B cell (primary cell): ENCODE measurements around the gene ADGRA1. TPM values are rescaled to one million over a fixed set of nuclear protein-coding genes. Genes with fewer than 3 reads are reported as not detected.

Experiments
- ATAC-seq: fragments of 200-7000 bp; cut with Tn5 transposase; one replicate; pipeline ENCODE4 v1.10.0; 2021; ENCODE audit warnings: low read depth, mild to moderate bottlenecking, moderate number of reproducible peaks, moderate library complexity
- CTCF ChIA-PET: fragments of 350-600 bp; sonication (Branson Sonifier 250); formaldehyde crosslinking; loops from one replicate; lab custom pipeline; 2021; ENCODE audit warnings: antibody characterized with exemption, inconsistent platforms; lab: Charles Lee
- POLR2A ChIA-PET: fragments of 350-600 bp; sonication (Branson Sonifier 250); formaldehyde crosslinking; loops from one replicate; lab custom pipeline; 2021; ENCODE audit warnings: antibody characterized with exemption; lab: Charles Lee
- DNase-seq: peaks from one replicate; pipeline ENCODE4 v3.0.0; 2013
- H2AFZ ChIP-seq: 2 replicates; pipeline ENCODE4 v1.6.1; 2012; ENCODE audit warnings: mild to moderate bottlenecking, low read depth, low read length; ENCODE audit not compliant: insufficient read depth, poor library complexity, severe bottlenecking
- H3K27ac ChIP-seq, 2 donors: 1 replicate in 1 of 2; 2 replicates in 1 of 2; pipeline ENCODE4 v1.5.1; 2012 to 2013; ENCODE audit warnings: low read length in 2 of 2, mild to moderate bottlenecking in 2 of 2, moderate library complexity in 1 of 2
- H3K27me3 ChIP-seq, 4 experiments: fragments of 200-600 bp in 1 of 4; sonication (generic) in 1 of 4; replicated peaks in 1 of 4; 1 replicate in 2 of 4; 2 replicates in 2 of 4; pipeline versions ENCODE4 v1.6.1 to v1.7.0; 2013 to 2016; ENCODE audit warnings: low read length in 3 of 4, mild to moderate bottlenecking in 2 of 4, mixed read lengths in 1 of 4, moderate library complexity in 1 of 4; ENCODE audit not compliant: insufficient read depth in 4 of 4, control insufficient read depth in 3 of 4; ENCODE audit errors: control extremely low read depth in 1 of 4
- H3K36me3 ChIP-seq, 2 experiments: replicated peaks in 1 of 2; 1 replicate in 1 of 2; 2 replicates in 1 of 2; pipeline versions ENCODE4 v1.6.1 to v1.7.1; 2013; ENCODE audit warnings: low read length in 1 of 2; ENCODE audit not compliant: insufficient read depth in 2 of 2, control insufficient read depth in 1 of 2; ENCODE audit errors: control extremely low read depth in 1 of 2, extremely low read depth in 1 of 2
- H3K4me1 ChIP-seq, 2 donors: fragments of 200-600 bp in 1 of 2; sonication (generic) in 1 of 2; 1 replicate in 1 of 2; 2 replicates in 1 of 2; pipeline versions ENCODE4 v1.5.1 to v1.6.1; 2013 to 2017; ENCODE audit warnings: low read length in 2 of 2; ENCODE audit not compliant: control insufficient read depth in 2 of 2, insufficient read depth in 2 of 2
- H3K4me2 ChIP-seq: replicated peaks from 2 replicates; pipeline ENCODE3; 2012; ENCODE audit warnings: mild to moderate bottlenecking, low read depth, low read length; ENCODE audit not compliant: poor library complexity, severe bottlenecking
- H3K4me3 ChIP-seq, 5 experiments: fragments of 200-600 bp in 1 of 5; sonication (generic) in 1 of 5; 1 replicate in 3 of 5; 2 replicates in 2 of 5; pipeline versions ENCODE4 v1.5.1 to v1.7.0; 2011 to 2016; ENCODE audit warnings: low read length in 4 of 5, mild to moderate bottlenecking in 4 of 5, low read depth in 2 of 5, control low read depth in 1 of 5, moderate library complexity in 1 of 5; ENCODE audit not compliant: insufficient read depth in 1 of 5; ENCODE audit errors: control extremely low read depth in 1 of 5, extremely low read depth in 1 of 5
- H3K79me2 ChIP-seq: fragments of 200-600 bp; sonication (generic); one replicate; pipeline ENCODE4 v1.6.0; 2016; ENCODE audit warnings: low read length; ENCODE audit not compliant: control insufficient read depth, insufficient read depth
- H3K9ac ChIP-seq: fragments of 200-600 bp; sonication (generic); 2 replicates; pipeline ENCODE4 v1.6.1; 2017; ENCODE audit warnings: mild to moderate bottlenecking, low read length, moderate library complexity
- H3K9me3 ChIP-seq, 3 donors: one replicate each; pipeline versions ENCODE4 v1.6.1 to v1.7.1; 2013; ENCODE audit warnings: low read length in 2 of 3; ENCODE audit not compliant: control insufficient read depth in 2 of 3, insufficient read depth in 1 of 3; ENCODE audit errors: control extremely low read depth in 1 of 3
- H4K20me1 ChIP-seq: 2 replicates; pipeline ENCODE4 v1.6.0; 2012; ENCODE audit warnings: mild to moderate bottlenecking, low read length; ENCODE audit not compliant: insufficient read depth, control insufficient read depth, poor library complexity, severe bottlenecking
- H3K27ac Mint-ChIP-seq: one replicate; pipeline ENCODE4 v1.8.0; 2021; ENCODE audit warnings: mixed read lengths
- H3K27me3 Mint-ChIP-seq: one replicate; pipeline ENCODE4 v1.8.0; 2021; ENCODE audit warnings: mixed read lengths
- H3K4me1 Mint-ChIP-seq: one replicate; pipeline ENCODE4 v1.8.0; 2021; ENCODE audit warnings: mixed read lengths
- H3K4me3 Mint-ChIP-seq: one replicate; pipeline ENCODE4 v1.8.0; 2021; ENCODE audit warnings: mixed read lengths
- H3K9me3 Mint-ChIP-seq: one replicate; pipeline ENCODE4 v1.8.0; 2022; ENCODE audit warnings: mixed read lengths; ENCODE audit not compliant: insufficient read depth
- EZH2 ChIP-seq: IDR thresholded peaks from 2 replicates; pipeline ENCODE4 v1.6.1; 2012; ENCODE audit warnings: borderline replicate concordance, low read depth, mild to moderate bottlenecking, moderate library complexity, low read length; ENCODE audit not compliant: insufficient read depth, poor library complexity, severe bottlenecking
- WGBS: methylation state at CpG from one replicate; pipeline ENCODE4 v1.1.5; 2013; ENCODE audit warnings: missing lambda C conversion rate; ENCODE audit not compliant: insufficient coverage; 5-methylcytosine and 5-hydroxymethylcytosine counted together
- intact Hi-C: fragments of 100-400 bp; cut with micrococcal nuclease; formaldehyde crosslinking; loops from one replicate; pipeline ENCODE4 v1.10.0; 2022
- polyA plus RNA-seq: library from polyadenylated mRNA; depleted of rRNA; stranded (reverse); fragments of >200 nt; gene quantifications from 2 replicates; pipeline ENCODE4 v1.2.3, GENCODE V29; 2012
- total RNA-seq, 2 donors: library from RNA; stranded (reverse); fragments of 120-200 nt in 1 of 2; gene quantifications; 1 replicate in 1 of 2; 2 replicates in 1 of 2; pipeline versions ENCODE4 v1.2.3 to v1.2.4, GENCODE V29; 2013 to 2022
- TF ChIP-seq, protein P1 (sequence below): fragments of 200-600 bp; IDR thresholded peaks from one replicate; pipeline ENCODE4 v1.8.0; 2022; ENCODE audit warnings: antibody characterized with exemption, mild to moderate bottlenecking

The ADGRA1 gene
- total and polyA plus RNA-seq, 2 donors (not counting 1 experiment from before 2014, with no cell fraction given), result not detected

DNA sequence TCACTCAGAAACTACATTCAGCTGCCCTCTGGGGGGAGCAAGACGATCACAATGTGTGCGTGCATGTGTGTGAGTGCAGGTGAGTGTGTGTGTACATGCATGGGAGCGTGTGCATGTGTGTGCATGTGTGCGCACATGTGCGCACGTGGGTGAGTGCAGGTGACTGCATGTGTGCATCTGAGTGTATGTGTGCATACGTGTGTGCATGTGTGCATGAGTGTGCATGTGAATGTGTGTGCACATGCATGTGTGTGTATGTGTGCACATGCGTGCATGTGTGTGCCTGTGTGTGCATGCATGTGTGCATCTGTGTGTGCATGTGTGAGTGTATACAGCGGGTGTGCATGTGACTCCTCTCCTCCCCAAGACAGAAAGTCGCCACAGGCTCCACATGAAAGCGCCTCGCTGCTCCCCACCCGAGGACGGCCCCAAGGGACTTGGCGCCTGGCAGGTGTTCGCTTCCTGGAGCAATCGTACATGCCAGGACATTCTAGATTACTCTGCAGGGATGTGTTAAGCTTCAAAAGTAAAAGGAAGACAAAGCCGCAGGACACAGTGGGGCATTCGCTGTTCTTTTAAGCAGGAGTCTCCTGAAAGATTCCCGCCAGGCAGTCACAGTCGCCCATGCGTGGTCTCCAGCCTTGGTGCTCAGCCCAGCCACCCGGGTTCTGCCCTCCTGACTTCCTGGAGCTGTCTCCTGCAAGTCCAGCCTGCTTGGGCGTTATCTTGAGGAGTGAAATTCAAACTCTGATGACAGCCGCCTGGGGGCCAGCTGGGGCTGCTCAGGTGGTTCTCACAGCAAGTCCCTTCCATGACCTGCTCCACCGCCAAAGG lies 42.0 kb upstream of the ADGRA1 start:
- POLR2A ChIA-PET, result no interaction called here
- no peak for ATAC-seq
- no peaks in the 10 kb centered on the region for H4K20me1 ChIP-seq
- no peaks in the 10 kb centered on the region for H3K79me2 ChIP-seq
- H3K36me3 ChIP-seq, result no peaks in the 10 kb centered on the region
- Mint-ChIP-seq H3K9me3 (no peaks in the 10 kb centered on the region), H3K4me3 (no peak overlapping the region), H3K27ac (no peak overlapping the region), H3K4me1 (no peaks in the 10 kb centered on the region), H3K27me3 (peaks cover 3% of the 10 kb centered on the region)
- H3K4me2 ChIP-seq, result no peak overlapping the region
- H3K27ac ChIP-seq, result no peak overlapping the region
- peaks cover 0 to 14% (median 0%) of the 10 kb centered on the region in 3 donors for H3K9me3 ChIP-seq
- CTCF ChIA-PET, result no interaction called here
- no peak overlapping the region for H3K4me3 ChIP-seq
- 89% methylated on average over 24 of the region's 26 CpGs for WGBS
- no peak overlapping the region for H2AFZ ChIP-seq
- intact Hi-C loops, result no loop called here
- TF ChIP-seq, protein P1, sequence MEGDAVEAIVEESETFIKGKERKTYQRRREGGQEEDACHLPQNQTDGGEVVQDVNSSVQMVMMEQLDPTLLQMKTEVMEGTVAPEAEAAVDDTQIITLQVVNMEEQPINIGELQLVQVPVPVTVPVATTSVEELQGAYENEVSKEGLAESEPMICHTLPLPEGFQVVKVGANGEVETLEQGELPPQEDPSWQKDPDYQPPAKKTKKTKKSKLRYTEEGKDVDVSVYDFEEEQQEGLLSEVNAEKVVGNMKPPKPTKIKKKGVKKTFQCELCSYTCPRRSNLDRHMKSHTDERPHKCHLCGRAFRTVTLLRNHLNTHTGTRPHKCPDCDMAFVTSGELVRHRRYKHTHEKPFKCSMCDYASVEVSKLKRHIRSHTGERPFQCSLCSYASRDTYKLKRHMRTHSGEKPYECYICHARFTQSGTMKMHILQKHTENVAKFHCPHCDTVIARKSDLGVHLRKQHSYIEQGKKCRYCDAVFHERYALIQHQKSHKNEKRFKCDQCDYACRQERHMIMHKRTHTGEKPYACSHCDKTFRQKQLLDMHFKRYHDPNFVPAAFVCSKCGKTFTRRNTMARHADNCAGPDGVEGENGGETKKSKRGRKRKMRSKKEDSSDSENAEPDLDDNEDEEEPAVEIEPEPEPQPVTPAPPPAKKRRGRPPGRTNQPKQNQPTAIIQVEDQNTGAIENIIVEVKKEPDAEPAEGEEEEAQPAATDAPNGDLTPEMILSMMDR, result no peak
- no peak for TF ChIP-seq EZH2
- no peak overlapping the region for H3K9ac ChIP-seq
- DNase-seq, result no peak
- no peaks in the 10 kb centered on the region for H3K27me3 ChIP-seq
- no peaks in the 10 kb centered on the region for H3K4me1 ChIP-seq

DNA sequence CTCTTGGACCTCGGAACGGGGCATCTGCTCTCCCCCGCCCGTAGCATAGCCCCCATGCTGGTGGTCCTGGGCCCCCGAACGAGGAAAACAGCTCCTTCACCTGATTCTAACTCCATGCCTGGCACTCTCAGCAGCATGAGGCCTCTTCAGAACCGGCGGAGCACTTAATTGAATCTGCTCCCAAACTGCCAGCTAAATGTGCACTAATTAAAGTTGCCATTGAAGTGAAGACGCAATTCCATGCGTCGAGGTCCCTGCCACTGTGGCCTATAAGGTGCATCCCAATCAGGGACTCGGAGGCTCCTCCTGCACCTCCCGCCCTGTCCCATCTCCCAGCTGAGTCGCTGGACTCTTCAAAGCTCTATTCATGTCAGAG lies 41.3 kb upstream of the ADGRA1 start:
- WGBS, result 95% methylated on average over 12 of the region's 14 CpGs
- TF ChIP-seq, protein P1, result no peak
- TF ChIP-seq EZH2, result no peak
- peaks cover 0 to 14% (median 0%) of the 10 kb centered on the region in 3 donors for H3K9me3 ChIP-seq
- H3K4me2 ChIP-seq, result no peak overlapping the region
- no peak overlapping the region for H3K9ac ChIP-seq
- no peak overlapping the region for H2AFZ ChIP-seq
- H3K36me3 ChIP-seq, result no peaks in the 10 kb centered on the region
- no peaks in the 10 kb centered on the region for H3K27me3 ChIP-seq
- H3K4me3 Mint-ChIP-seq, result no peak overlapping the region
- H3K4me1 ChIP-seq, result no peaks in the 10 kb centered on the region
- no peaks in the 10 kb centered on the region for H4K20me1 ChIP-seq
- DNase-seq (no peak), ATAC-seq (no peak)
- H3K4me1 Mint-ChIP-seq, result no peaks in the 10 kb centered on the region
- H3K27ac ChIP-seq, result no peak overlapping the region
- intact Hi-C loops, result no loop called here
- CTCF ChIA-PET, result no interaction called here
- POLR2A ChIA-PET, result no interaction called here
- H3K79me2 ChIP-seq, result no peaks in the 10 kb centered on the region
- no peaks in the 10 kb centered on the region for H3K9me3 Mint-ChIP-seq
- no peak overlapping the region for H3K27ac Mint-ChIP-seq
- peaks cover 3% of the 10 kb centered on the region for H3K27me3 Mint-ChIP-seq
- no peak overlapping the region for H3K4me3 ChIP-seq
